ENCODE data around the gene NLN.
A peak's percentile ranks its signal among the peaks of the same experiment; 100 is the strongest.

NLN gene

GRCh38 chr5:65855766-65856315, 133.8 kb downstream of the NLN start:
- Histone ChIP-seq H3K14ac (ENCODE audit: low read length) (no peak overlapping the region), H2AFZ (ENCODE audit: insufficient read depth, low read length, poor library complexity) (no peak overlapping the region), H2BK12ac (ENCODE audit: low read length) (no peak overlapping the region), H3K27ac (ENCODE audit: low read depth, low read length) (no peak overlapping the region), H3K4me2 (ENCODE audit: low read length) (no peak overlapping the region), H3K36me3 (ENCODE audit: control insufficient read depth in 1 of 2, insufficient read depth in 2 of 2, low read length in 2 of 2) (no peaks in the 10 kb centered on the region), H3K4ac (ENCODE audit: low read depth, low read length) (no peak overlapping the region), H3K4me3 (ENCODE audit: low read depth, low read length) (no peak overlapping the region), H3K27me3 (ENCODE audit: insufficient read depth, low read length) (no peaks in the 10 kb centered on the region), H3K23ac (ENCODE audit: low read length) (no peak overlapping the region), H4K91ac (ENCODE audit: low read depth, low read length) (no peak overlapping the region), H3K4me1 (ENCODE audit: control insufficient read depth in 1 of 2, insufficient read depth in 2 of 2, low read length in 2 of 2) (no peaks in the 10 kb centered on the region), H3K79me2 (ENCODE audit: control insufficient read depth, insufficient read depth, low read length, poor library complexity) (no peaks in the 10 kb centered on the region), H3K9ac (ENCODE audit: low read length) (no peak overlapping the region), H4K8ac (ENCODE audit: low read depth, low read length) (no peak overlapping the region), H2AK5ac (ENCODE audit: low read length) (no peak overlapping the region), H3K18ac (ENCODE audit: low read length) (no peak overlapping the region), H2BK120ac (ENCODE audit: insufficient read depth, low read length, poor library complexity) (no peak overlapping the region), H4K12ac (ENCODE audit: low read depth, low read length) (no peak overlapping the region), H3K9me3 (ENCODE audit: insufficient read depth, low read depth, low read length) (peaks cover 3% of the 10 kb centered on the region), H2BK5ac (ENCODE audit: low read depth, low read length, poor library complexity) (no peak overlapping the region), H3K79me1 (ENCODE audit: low read length) (no peaks in the 10 kb centered on the region)
- DNase-seq, result no peak

- H2BK120ac ChIP-seq (ENCODE audit: insufficient read depth, low read length, poor library complexity), result no peak overlapping the region
- H3K79me1 ChIP-seq (ENCODE audit: low read length), result no peaks in the 10 kb centered on the region
- no peak overlapping the region for H3K4me3 ChIP-seq (ENCODE audit: low read depth, low read length)
- H4K91ac ChIP-seq (ENCODE audit: low read depth, low read length), result no peak overlapping the region
- H2AFZ ChIP-seq (ENCODE audit: insufficient read depth, low read length, poor library complexity), result no peak overlapping the region
- no peak overlapping the region for H2AK5ac ChIP-seq (ENCODE audit: low read length)
- no peaks in the 10 kb centered on the region for H3K4me1 ChIP-seq (ENCODE audit: control insufficient read depth in 1 of 2, insufficient read depth in 2 of 2, low read length in 2 of 2)
- no peak overlapping the region for H3K4me2 ChIP-seq (ENCODE audit: low read length)
- H4K12ac ChIP-seq (ENCODE audit: low read depth, low read length), result no peak overlapping the region
- no peak overlapping the region for H4K8ac ChIP-seq (ENCODE audit: low read depth, low read length)
- no peak overlapping the region for H3K9ac ChIP-seq (ENCODE audit: low read length)
- H3K27me3 ChIP-seq (ENCODE audit: insufficient read depth, low read length), result no peaks in the 10 kb centered on the region
- H3K9me3 ChIP-seq (ENCODE audit: insufficient read depth, low read depth, low read length), result peaks cover 3% of the 10 kb centered on the region
- no peak overlapping the region for H2BK12ac ChIP-seq (ENCODE audit: low read length)
- no peak overlapping the region for H3K27ac ChIP-seq (ENCODE audit: low read depth, low read length)
- H3K4ac ChIP-seq (ENCODE audit: low read depth, low read length), result no peak overlapping the region
- H3K14ac ChIP-seq (ENCODE audit: low read length), result no peak overlapping the region
- H3K36me3 ChIP-seq (ENCODE audit: control insufficient read depth in 1 of 2, insufficient read depth in 2 of 2, low read length in 2 of 2), result no peaks in the 10 kb centered on the region
- DNase-seq, result no peak
- no peak overlapping the region for H3K23ac ChIP-seq (ENCODE audit: low read length)
- no peak overlapping the region for H3K18ac ChIP-seq (ENCODE audit: low read length)
- H2BK5ac ChIP-seq (ENCODE audit: low read depth, low read length, poor library complexity), result no peak overlapping the region
- no peaks in the 10 kb centered on the region for H3K79me2 ChIP-seq (ENCODE audit: control insufficient read depth, insufficient read depth, low read length, poor library complexity)
- WGBS (ENCODE audit: extremely low coverage, insufficient coverage, insufficient read length), result no CpG with 5 or more reads among the region's 5 CpGs
These were observed 134.5 kb downstream of the NLN start for GRCh38 chr5:65856520-65856919.

- Histone ChIP-seq H3K4me2 (ENCODE audit: low read length) (no peak overlapping the region), H3K9me3 (ENCODE audit: insufficient read depth, low read depth, low read length) (no peaks in the 10 kb centered on the region), H2AFZ (ENCODE audit: insufficient read depth, low read length, poor library complexity) (no peak overlapping the region), H3K4ac (ENCODE audit: low read depth, low read length) (no peak overlapping the region), H2BK120ac (ENCODE audit: insufficient read depth, low read length, poor library complexity) (no peak overlapping the region), H4K12ac (ENCODE audit: low read depth, low read length) (no peak overlapping the region), H3K9ac (ENCODE audit: low read length) (no peak overlapping the region), H3K4me1 (ENCODE audit: control insufficient read depth in 1 of 2, insufficient read depth in 2 of 2, low read length in 2 of 2) (peaks cover 0 to 1% of the 10 kb centered on the region in 2 experiments), H3K79me2 (ENCODE audit: control insufficient read depth, insufficient read depth, low read length, poor library complexity) (no peaks in the 10 kb centered on the region), H3K27me3 (ENCODE audit: insufficient read depth, low read length) (no peaks in the 10 kb centered on the region), H3K4me3 (ENCODE audit: low read depth, low read length) (no peak overlapping the region), H4K8ac (ENCODE audit: low read depth, low read length) (no peak overlapping the region), H3K23ac (ENCODE audit: low read length) (no peak overlapping the region), H3K36me3 (ENCODE audit: control insufficient read depth in 1 of 2, insufficient read depth in 2 of 2, low read length in 2 of 2) (no peaks in the 10 kb centered on the region), H2BK12ac (ENCODE audit: low read length) (no peak overlapping the region), H2BK5ac (ENCODE audit: low read depth, low read length, poor library complexity) (no peak overlapping the region), H4K91ac (ENCODE audit: low read depth, low read length) (no peak overlapping the region), H3K79me1 (ENCODE audit: low read length) (peaks cover 4% of the 10 kb centered on the region), H3K18ac (ENCODE audit: low read length) (no peak overlapping the region), H2AK5ac (ENCODE audit: low read length) (no peak overlapping the region), H3K14ac (ENCODE audit: low read length) (no peak overlapping the region), H3K27ac (ENCODE audit: low read depth, low read length) (no peak overlapping the region)
- WGBS (ENCODE audit: extremely low coverage, insufficient coverage, insufficient read length), result no CpG with 5 or more reads among the region's 3 CpGs
- peak; percentile 18 to 43 for DNase-seq
These were observed 136.3 kb downstream of the NLN start for GRCh38 chr5:65858316-65858715.

GRCh38 chr5:65861830-65862241, 139.8 kb downstream of the NLN start:
- Histone ChIP-seq H2BK12ac (ENCODE audit: low read length) (no peak overlapping the region), H3K18ac (ENCODE audit: low read length) (no peak overlapping the region), H3K14ac (ENCODE audit: low read length) (no peak overlapping the region), H4K91ac (ENCODE audit: low read depth, low read length) (no peak overlapping the region), H2BK120ac (ENCODE audit: insufficient read depth, low read length, poor library complexity) (no peak overlapping the region), H3K4me1 (ENCODE audit: control insufficient read depth in 1 of 2, insufficient read depth in 2 of 2, low read length in 2 of 2) (peaks cover 0 to 1% of the 10 kb centered on the region in 2 experiments), H3K27me3 (ENCODE audit: insufficient read depth, low read length) (no peaks in the 10 kb centered on the region), H3K79me2 (ENCODE audit: control insufficient read depth, insufficient read depth, low read length, poor library complexity) (no peaks in the 10 kb centered on the region), H3K23ac (ENCODE audit: low read length) (no peak overlapping the region), H3K36me3 (ENCODE audit: control insufficient read depth in 1 of 2, insufficient read depth in 2 of 2, low read length in 2 of 2) (no peaks in the 10 kb centered on the region), H2AFZ (ENCODE audit: insufficient read depth, low read length, poor library complexity) (no peak overlapping the region), H3K9me3 (ENCODE audit: insufficient read depth, low read depth, low read length) (no peaks in the 10 kb centered on the region), H4K8ac (ENCODE audit: low read depth, low read length) (no peak overlapping the region), H4K12ac (ENCODE audit: low read depth, low read length) (no peak overlapping the region), H2BK5ac (ENCODE audit: low read depth, low read length, poor library complexity) (no peak overlapping the region), H3K79me1 (ENCODE audit: low read length) (peaks cover 5% of the 10 kb centered on the region), H3K4me3 (ENCODE audit: low read depth, low read length) (no peak overlapping the region), H3K9ac (ENCODE audit: low read length) (no peak overlapping the region), H3K27ac (ENCODE audit: low read depth, low read length) (peak overlapping the region; percentile 27), H3K4me2 (ENCODE audit: low read length) (peak overlapping the region; percentile 36), H2AK5ac (ENCODE audit: low read length) (no peak overlapping the region), H3K4ac (ENCODE audit: low read depth, low read length) (no peak overlapping the region)
- DNase-seq, result peak; percentile 74 to 84
- no CpG with 5 or more reads among the region's 3 CpGs for WGBS (ENCODE audit: extremely low coverage, insufficient coverage, insufficient read length)
